GM21619 (cell line): ENCODE measurements around the gene SPARC.

Experiments
- ATAC-seq: cut with Tn5 transposase; IDR thresholded peaks from one replicate; pipeline ENCODE4 v1.9.1; 2021; ENCODE audit not compliant: unreplicated experiment

The SPARC gene

DNA sequence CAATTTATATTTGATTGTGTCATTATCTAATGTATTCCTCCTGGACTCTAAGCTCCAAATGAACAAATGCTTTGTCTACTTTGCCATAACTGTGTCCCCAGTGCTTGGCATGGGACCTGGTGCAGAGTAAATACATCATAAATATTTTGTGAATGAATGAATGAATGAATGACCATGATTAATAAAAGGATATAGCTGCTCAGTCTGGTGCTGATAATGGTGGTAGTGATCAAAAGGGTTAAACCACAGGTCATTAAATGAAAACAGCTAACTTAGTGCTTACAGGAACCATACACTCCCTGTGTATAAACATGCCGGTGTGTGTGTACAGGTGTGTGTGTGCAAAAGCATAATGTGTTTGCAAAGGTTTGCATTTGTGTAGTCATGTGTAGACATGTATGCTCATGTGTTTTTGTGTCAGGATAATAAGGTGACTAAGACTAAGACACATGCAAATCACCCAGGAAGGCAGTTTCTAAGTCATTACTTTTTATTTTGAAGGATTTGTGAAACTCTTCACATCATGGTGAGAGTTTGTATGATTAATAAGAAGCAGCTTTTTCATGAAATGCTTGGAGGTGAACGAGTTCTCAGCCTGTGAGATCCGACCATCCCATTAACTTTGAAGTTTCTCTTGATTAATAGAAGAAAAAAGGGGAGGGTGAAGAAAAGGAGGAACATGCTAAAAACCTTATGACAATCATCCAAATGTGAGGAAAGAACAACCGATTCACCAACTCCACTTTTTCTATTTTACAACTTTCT, 24.6 kb downstream of the SPARC start:
- ATAC-seq, result peak; percentile 72

DNA sequence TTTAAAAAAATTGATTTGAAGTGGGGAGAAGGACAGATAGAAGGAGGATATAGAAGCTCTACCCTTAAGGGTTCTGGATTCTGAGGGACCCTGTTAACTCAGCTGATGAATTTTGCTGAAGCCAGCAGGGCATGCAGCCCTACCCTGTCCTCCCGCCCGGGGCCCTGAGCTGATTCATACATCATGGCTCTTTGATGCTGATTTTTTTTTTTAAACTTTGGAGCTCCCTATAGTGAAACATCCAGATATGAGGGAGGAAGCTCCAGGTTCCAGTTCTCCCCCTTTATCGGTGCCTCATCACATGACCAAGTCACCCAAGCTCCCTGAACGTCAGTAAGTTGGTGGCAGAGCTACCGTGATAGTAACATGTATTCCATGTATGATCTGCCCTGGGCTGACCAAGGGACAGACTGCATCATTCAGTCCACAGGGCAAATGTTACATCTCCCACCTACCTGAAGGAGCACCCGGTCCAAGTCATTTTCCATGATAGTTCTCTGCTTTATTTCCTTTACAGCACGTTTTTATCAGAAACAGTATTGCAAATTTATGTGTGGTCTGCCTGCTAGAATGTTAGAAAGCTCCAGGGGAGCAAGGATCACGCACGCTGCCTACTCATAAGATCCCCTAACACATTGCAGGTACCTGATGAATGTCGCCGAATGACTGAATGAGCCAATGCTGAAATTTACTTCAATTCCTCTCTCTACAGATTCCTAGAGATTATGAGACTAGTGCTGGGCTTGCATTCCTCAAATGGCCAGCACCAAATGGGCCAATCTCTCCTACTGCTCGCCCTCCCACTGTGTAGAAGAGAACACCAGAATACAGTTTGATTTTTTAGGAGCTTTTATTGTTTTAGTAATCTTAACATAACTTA, 25.9 kb downstream of the SPARC start:
- no peak for ATAC-seq

DNA sequence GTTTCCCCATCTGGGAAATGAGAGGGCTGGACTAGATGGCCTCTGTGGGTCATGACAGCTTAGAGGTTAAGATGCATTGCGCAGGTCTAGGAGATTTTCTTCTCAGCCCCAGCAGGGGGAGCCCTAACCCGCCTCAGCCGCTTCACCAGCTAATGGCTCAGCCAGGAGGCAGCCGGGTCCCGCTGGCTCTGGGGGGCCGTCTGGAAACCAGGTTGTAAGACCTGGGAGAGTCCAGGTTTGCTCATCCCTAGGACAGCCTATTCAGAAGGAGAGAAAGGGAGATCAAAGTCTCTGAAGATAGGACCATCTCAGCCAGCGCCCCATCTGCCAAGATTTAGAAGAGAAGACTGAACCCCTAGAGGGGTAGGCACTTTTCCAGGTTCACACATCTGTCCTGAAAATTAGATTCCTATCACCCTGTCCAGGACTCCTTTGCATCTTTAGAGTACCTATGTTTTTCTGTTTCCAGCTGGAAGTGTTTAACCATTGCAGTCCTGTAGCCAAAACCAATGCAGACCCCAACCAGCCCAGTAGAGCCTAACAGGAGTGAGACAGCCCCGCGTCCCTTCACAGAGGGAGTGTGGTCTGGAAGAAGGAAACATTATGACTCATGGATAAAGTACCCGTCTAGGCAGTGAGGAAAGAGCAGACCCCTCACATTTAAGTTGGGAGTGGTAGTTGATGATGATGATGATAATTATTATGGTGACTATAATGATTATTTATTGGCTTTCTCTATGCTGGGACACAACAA, 27.5 kb downstream of the SPARC start:
- ATAC-seq, result peak; percentile 59

DNA sequence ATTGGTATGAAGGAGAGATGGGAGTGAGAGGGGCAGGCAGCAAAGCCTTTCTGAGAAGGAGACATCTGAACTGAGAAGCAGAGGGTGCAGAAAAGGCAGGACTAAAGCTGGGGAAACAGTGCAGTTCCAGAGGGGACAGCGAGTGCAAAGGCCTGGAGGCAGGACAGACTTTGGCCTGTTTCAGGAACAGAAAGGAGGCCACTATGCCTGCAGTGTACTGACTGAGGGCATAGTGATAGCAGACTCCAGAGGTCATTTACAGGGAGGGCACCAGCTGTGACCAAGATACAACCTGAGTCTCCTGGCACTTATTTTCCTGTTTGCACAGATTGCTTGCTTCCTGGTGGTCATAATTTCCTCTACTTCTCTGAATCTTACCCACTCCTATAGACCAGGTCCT, 29.6 kb downstream of the SPARC start:
- no peak for ATAC-seq

DNA sequence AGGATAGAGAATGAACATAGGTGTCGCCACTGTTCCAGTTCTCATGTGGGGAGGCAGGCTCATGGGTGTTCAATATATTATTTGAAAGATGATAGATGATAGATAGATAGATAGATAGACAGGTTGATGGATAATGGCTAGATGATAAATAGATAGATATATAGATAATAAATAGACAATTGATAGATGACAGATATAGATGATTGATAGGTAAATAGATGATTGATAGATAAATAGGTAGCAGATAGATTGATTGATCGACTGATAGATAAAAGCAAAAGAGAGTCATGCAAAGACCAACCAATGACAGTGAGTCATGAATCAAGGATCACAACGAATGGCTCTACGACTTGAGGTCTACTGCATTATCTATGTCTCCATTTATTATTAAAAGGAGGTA, 30.4 kb downstream of the SPARC start:
- no peak for ATAC-seq

DNA sequence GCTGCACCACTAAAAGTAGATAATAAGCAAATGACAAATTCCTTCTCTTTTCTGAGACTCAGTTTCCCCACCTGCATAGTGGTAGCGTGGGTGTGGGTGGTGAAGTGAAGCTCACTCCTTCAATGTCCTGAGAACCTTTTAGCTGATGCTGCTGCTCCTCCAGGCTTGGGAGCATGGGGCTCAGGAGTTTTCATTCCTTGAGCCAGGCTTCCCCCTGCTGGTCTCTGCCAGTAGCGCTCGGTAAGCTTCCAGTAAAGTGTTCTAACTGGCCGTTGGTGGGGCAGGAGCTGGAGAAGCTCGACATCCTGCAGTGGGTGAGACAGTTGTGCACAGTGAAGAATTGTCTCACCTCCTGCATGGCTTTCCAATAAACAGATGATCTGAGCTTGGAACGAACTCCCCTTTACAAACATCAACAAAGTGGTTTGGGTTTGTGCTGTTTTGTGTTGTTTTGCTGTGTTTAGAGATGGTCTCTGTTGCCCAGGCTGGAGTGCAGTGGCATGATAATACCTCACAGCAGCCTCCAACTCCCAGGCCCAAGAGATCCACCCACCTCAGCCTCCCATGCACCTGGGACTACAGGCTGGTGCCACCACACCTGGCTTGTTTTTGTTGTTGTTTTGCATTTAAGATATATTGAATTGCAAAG, 34.6 kb downstream of the SPARC start:
- ATAC-seq, result peak; percentile 98

DNA sequence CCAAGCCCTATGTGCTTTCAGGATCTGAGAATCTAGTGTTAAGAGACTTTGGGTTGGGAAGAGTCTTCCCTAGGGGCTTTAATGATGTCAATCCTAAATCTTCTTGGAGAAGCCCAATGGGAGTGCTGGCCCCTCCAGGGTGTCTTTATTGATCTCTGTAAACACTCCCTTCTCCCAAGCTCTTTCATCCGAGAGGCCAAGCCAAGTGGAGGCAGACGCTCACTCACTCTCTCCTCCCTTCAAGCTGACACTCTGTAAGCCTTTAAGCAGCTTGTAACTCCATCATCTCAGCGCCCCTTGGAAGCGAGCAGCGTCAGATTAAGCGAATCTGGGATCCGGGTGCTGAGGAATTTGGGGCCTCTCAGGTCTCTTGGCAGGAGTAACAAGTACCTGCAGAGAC, 37.7 kb downstream of the SPARC start:
- ATAC-seq, result no peak

DNA sequence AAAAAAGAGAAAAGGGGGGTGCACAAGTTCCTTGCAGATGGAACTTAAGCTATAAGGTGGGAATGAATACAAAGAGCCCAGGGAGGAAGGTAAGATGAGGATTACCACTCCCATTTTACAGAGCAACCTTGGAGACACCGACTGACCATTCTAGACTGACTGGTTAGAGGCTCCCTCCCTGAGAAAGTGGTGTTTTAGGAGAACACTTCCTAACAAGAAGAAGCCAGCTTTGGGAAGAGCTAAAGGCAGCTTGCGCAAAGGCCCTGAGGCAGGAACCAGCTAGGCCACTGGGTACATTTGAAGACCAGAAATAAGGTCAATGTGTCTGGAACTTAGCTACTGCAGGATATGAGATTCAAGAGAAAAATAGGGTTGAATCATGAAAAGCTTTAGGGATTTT, 38.6 kb downstream of the SPARC start:
- no peak for ATAC-seq

DNA sequence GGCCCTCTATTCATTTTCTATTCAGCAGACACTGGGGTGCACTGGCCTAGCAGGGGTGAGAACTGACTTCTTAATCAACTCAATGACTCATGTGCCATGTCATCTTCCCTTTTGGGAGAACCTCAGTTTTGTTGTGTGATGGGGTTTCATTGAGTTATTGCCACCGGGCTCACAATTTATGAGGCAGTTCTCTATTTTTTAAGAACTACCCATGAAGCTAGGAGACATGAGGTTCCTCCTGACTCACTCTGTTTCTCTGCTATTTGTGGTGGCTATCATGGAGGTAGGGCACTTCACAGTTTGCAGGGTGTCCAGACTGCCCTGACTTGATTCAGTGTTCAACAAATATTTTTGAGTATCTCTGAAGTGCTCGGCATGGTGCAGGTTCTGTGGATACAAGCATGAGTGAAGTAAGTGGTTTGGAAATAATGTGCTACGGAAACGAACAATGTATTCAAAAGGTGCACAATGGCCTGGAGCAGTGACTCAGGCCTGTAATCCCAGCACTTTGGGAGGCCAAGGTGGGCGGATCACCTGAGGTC, 39.3 kb downstream of the SPARC start:
- no peak for ATAC-seq

DNA sequence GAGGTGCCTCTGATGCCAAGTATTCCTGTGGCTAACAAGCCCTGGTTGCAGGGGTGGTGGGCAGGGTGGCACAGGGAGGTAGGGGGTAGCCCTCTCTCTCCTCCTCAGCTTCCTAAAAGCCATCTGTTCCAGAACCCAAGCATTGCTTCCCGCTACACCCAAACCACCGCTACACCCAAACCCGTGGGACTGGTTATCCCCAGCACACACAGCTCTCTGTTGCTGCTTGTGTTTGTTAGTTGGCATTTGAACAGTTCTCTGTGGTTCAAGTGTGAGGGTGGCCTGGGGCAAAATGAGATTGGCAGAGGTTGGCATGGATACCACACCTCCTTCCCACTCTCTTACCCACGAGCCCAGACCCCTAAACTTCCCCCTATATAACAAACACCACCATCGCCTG, 40.4 kb downstream of the SPARC start:
- no peak for ATAC-seq

DNA sequence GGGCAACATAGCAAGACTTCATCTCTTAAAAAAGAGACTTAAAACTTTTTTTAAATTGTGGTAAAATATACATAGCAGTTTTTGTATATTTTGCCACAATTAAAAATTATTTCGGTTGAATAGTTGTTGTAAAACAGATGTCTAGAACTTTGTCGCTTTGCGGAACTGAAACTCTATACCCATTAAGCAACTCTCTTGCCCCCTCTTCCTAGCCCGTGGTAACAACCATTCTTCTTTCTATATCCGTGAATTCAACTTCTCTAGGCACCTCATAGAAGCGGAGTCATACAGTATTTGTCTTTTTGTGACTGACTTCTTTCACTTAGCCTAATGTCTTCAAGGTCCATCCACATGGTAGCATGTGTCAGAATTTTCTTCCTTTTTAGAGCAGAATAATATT, 43.3 kb downstream of the SPARC start:
- no peak for ATAC-seq

DNA sequence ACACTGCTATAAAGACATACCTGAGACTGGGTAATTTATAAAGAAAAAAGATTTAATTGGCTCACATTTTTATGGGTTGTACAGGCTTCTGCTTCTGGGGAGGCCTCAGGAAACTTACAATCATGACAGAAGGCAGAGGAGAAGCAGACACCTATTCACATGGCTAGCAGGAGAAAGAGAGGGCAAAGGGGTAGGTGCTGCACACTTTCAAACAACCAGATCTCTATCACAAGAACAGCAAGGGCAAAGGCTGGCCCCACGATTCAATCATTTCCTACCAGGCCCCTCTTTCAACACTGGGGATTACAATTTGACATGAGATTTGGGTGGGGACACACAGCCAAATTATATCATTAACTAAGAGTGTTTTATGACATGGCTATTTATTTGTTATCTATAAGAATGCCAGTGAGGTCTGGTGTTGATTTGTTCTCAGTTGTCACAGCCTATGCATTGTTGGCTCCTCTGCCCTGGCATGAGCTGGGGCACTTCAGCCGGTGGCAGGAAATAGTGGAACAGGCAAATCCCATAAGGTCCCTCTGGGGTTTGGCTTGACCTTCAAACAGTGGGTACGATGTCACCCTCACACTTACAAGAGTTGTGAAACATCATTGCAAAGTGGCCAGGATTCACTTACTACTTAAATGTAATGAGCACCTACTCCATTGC, 44.1 kb downstream of the SPARC start:
- no peak for ATAC-seq

DNA sequence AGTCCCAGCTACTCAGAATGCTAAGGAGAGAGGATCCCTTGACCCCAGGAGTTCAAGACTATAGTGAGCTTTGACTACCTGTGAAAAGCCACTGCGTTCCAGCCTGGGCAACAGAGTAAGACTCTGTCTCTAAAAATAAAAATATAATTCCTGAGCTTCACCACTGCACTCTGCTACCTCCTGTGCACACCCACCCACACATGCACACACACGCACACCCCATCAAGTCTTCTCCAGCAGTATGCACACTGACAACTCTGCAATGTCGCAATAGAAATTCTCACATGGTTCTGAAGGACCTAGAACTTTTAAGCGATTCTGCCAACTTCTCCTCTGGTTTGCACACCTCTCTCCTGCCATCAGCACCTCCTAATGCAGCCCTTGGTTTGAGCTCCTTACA, 48.1 kb downstream of the SPARC start:
- ATAC-seq, result no peak

DNA sequence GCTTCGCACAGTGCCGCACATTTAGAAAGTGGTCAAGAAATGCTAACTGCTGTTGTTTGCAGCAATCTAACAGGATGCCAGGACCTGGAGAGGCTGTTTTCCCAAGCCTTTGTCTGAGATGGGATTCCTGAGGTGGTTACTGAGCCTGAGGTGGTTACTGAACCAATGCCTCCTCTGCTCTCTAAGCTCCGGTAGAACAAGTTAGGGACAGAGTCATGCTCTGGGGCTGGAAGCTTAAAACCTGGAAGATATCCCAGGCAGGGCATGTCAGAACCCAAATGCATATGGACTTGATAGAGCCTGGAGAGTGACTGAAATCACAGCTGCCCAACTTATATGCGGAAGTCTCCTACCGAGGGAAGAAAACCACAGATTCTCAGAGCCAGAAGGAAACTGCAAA, 49.0 kb downstream of the SPARC start:
- no peak for ATAC-seq

DNA sequence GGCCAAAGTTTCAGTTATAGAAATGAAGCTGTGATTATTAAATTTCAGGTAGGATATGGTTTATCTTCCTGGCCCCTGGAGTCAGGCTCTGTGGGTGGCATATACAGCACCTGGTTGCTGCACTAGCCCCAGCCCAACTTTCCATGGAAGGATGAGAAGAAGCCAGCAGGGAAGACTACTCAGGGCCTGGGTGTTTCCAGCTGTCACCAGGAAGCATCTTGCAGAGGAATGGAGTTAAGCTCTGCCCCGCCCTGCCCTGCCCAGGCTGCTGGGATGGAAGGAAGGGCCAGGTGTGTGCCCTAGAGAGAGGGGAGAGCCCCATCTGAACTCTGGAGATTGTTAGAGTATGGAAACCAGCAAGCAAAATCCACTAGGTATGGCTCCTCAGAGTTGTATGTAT, 52.8 kb downstream of the SPARC start:
- no peak for ATAC-seq

DNA sequence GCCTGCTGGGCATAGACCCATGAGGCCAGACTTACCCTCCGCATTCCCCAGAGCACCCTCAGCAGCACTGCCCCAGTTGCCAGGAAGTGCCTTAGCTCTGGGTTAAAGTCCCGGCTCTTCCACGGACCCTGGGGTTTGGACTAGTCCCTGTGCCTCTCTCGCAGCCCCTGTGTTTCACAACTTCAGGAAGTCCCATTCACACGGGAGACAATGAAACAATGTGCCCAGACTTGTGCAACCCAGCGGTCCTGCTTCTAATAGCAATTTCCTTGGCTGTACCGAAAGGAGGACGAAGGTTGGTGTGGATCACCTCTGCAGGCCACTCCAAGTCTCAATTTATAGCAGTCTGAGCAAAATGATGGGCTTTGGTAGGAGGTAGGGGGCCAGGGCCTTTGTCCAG, 53.8 kb downstream of the SPARC start:
- ATAC-seq, result no peak

DNA sequence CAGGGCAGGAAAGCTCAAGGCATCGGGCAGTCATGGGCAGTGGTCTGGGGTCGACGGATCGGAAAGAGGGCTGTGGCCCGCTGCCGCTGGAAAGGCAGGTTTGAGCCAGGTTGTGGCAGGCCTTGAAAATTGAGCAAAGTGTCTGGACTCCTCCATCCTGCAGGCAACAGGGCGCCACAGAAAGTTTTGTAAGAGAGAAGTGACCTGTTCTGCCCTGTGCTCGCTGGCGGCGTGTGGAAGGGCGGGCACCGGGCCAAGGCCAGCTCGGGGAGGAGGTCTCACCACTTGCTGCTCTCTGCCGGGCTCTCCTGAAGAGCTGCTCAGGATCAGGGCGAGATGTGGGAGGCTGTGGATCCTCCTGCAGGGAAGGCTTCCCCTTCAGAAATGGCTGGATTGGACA, 54.2 kb downstream of the SPARC start:
- ATAC-seq, result no peak

DNA sequence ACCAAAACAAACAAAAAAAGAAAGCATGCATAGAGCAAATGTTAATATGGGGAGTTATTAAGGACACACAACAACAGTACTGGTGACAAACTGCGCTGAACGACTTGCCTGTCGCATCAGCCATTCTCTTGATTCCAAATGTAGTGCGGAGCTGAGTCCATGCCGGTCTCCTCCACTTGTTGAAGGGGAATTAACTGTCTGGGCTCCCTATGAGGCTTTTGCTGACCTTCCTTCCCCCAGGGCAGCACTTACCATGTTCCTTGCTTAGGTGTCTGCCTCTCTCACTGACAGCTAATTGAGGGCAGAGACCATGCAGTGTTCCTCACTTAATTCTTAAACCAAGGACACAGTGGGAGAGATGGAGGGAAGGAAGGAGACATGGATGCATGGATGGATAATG, 54.8 kb downstream of the SPARC start:
- ATAC-seq, result no peak

DNA sequence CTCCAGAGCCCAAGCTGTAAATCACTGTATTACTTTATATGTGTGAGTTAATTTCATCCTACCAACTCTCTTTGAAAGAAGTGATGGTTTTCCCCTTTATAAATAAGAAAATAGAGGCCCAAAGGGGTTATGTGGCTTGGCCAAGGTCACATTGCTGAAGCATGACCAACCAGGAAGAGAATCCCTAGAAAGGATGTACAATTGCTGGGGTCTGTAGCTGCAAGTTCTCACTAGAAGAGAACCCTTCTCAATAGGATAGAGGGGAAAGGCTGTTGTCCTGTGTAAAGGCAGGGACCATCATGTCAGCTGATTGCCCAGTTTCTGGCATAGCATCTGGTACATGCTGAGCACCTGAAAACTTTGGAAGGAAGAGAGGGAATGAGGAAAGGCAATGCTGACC, 56.6 kb downstream of the SPARC start:
- no peak for ATAC-seq

DNA sequence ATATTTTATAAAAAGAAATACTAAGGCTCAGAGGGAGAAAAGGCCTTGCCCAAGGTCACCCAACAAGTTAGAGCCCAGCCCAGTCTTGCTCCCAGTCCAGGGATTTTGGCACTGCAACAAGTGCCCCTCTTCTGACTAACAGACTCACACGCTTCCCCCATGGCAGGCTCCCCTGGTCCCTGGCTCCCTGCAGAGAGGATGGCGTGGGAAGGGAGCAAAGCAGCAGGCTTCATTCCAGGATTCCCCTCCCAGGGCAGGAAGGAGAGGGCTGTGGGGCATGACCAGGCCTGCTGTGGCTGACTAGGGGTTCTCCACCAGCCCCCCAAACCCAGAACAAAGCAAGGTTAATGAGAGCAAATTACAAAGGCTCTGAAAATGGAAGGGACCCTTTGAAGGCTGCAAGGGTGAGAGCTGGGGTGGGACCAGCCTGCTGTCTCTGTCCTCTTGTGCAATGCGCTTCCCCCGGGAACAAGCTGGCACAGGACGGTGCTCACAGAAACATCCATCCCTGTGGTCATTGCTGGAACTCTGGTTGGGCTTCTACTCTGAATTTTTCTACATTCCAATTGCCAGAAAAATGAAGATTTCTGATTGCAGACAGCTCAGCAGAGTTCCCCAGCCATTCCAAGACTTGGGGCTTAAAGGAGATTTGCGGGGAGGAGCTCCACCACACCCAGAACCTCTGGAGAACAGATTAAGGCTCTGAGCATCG, 58.4 kb downstream of the SPARC start:
- ATAC-seq, result no peak
